Type B pancreatic cell (in vitro differentiated cells): ENCODE results near the gene PES1. TPM values are rescaled to one million over a fixed set of nuclear protein-coding genes. Genes with fewer than 3 reads are reported as not detected.
"Not testable (repeated sequence)": the region's sequence is repeated elsewhere in the genome, so short reads cannot be mapped to it uniquely, and the experiment has no call there.

Experiments
- DNase-seq: peaks from one replicate; pipeline ENCODE4 v3.0.0; 2021; ENCODE audit warnings: mixed read lengths; ENCODE audit not compliant: unreplicated experiment; ENCODE audit errors: extremely low spot score
- H3K27ac Mint-ChIP-seq: 2 replicates; pipeline ENCODE4 v1.8.0; 2021; ENCODE audit warnings: mild to moderate bottlenecking, mixed read lengths
- H3K27me3 Mint-ChIP-seq: 2 replicates; pipeline ENCODE4 v1.8.0; 2021; ENCODE audit warnings: mixed read lengths
- H3K36me3 Mint-ChIP-seq: 2 replicates; pipeline ENCODE4 v1.8.0; 2021; ENCODE audit warnings: mixed read lengths
- H3K4me1 Mint-ChIP-seq: one replicate; pipeline ENCODE4 v1.8.0; 2021; ENCODE audit warnings: mixed read lengths; ENCODE audit not compliant: unreplicated experiment
- H3K4me3 Mint-ChIP-seq: 2 replicates; pipeline ENCODE4 v1.8.0; 2021; ENCODE audit warnings: mild to moderate bottlenecking, mixed read lengths
- H3K9me3 Mint-ChIP-seq: 2 replicates; pipeline ENCODE4 v1.8.0; 2021; ENCODE audit warnings: mixed read lengths
- total RNA-seq: library from RNA; stranded (reverse); gene quantifications from 2 replicates; pipeline ENCODE4 v1.2.1, GENCODE V29; 2021; ENCODE audit warnings: low replicate concordance
- TF ChIP-seq, protein P1 (sequence below): fragments of 200-600 bp; sonication (generic); conservative IDR thresholded peaks from 2 replicates; pipeline ENCODE4 v1.5.0; 2021; ENCODE audit warnings: antibody characterized with exemption, mild to moderate bottlenecking

Gene PES1
- total RNA-seq, 1 donor from 2014 or later, result 77.0 TPM

DNA sequence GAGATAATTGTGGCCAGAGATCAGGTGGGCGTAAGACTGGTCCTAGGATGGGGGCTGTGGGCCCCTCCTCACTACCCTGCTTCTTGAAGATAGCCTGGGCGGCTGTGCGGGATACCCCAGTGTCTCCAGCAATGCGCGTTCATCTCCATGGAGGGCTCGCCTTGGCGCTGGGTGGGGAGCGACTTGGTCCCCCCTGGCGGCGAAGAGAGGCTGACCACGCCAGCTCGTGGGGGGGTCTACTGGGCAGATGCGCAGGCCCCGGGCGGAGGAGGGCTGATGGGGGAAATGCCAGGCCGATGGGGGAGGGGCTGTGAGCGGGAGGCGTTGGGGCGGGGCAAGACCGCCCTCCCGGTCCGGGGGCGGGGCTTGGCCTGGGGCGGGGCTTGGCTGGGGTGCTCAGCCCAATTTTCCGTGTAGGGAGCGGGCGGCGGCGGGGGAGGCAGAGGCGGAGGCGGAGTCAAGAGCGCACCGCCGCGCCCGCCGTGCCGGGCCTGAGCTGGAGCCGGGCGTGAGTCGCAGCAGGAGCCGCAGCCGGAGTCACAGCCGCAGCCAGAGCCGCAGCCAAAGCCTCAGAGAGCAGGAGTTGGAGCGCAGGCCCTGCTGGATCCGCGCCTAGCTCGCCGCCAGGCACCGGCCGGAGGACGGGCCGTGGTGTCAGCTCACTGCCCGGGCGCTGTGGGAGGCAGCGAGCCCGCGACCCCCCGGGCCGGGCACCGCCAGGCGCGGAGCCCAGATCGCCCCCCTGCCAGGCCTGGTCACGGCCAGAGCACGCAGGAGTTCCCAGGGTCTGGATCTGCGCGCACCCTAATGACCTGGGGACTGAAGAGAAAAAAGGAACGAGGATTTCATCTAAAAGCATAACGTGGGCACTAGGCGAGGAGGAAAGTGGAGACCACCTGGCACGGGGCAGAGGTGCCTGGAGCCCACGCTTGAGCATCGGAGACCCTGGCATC is 43.8 kb upstream of the PES1 start, which contains the start of gene SLC35E4:
TSS of gene SLC35E4 (plus strand) at position 509 of the 953 bp plus-strand sequence. CDS start 670 bp downstream, outside the sequence.
- peak within 1 kb of the TSS; percentile 82 for H3K27ac Mint-ChIP-seq
- TF ChIP-seq, protein P1, sequence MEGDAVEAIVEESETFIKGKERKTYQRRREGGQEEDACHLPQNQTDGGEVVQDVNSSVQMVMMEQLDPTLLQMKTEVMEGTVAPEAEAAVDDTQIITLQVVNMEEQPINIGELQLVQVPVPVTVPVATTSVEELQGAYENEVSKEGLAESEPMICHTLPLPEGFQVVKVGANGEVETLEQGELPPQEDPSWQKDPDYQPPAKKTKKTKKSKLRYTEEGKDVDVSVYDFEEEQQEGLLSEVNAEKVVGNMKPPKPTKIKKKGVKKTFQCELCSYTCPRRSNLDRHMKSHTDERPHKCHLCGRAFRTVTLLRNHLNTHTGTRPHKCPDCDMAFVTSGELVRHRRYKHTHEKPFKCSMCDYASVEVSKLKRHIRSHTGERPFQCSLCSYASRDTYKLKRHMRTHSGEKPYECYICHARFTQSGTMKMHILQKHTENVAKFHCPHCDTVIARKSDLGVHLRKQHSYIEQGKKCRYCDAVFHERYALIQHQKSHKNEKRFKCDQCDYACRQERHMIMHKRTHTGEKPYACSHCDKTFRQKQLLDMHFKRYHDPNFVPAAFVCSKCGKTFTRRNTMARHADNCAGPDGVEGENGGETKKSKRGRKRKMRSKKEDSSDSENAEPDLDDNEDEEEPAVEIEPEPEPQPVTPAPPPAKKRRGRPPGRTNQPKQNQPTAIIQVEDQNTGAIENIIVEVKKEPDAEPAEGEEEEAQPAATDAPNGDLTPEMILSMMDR, result peak; percentile 55
- H3K4me1 Mint-ChIP-seq, result peaks cover 13% of the 10 kb centered on the region
- H3K9me3 Mint-ChIP-seq, result no peaks in the 10 kb centered on the region
- no peaks in the 10 kb centered on the region for H3K36me3 Mint-ChIP-seq
- H3K4me3 Mint-ChIP-seq, result peak within 1 kb of the TSS; percentile 87
- H3K27me3 Mint-ChIP-seq, result no peaks in the 10 kb centered on the region
- peak; percentile 94 for DNase-seq

DNA sequence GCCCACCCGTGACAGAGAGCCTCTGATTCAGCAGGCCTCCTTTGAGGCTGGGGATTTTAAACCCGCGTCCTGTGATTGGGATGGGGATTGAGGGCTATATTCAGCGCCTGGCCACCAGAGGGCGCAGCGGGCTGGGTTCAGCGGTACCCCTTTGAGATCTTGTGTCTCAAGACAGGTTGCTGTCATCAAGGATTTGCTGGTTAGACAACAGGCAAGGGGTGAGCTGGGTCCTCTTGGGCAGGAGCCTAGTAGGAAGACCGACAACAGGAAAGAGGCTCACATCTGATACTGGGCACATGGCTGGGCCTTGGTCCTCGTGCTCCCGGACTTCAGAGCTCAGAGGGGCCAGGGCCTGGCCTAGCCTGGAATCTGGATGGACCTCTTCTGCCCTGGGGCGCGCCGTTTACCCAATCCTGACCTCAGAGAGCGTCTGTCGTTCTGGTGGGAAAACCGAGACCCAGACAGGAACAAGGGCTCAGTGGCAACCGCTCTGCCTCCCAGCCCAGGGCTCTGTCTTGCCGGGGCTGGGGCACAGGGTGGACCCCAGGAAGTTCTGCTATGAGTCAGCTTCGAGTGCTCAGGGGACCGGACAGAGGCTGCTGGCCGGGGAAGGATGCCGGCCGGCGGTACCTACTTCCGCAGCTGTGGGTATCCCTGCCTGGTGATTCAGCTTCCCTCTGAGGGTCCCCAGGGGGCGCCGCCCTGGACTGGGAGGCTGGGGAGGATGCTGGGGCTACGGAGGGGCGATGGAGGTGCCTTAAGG is 42.9 kb upstream of the PES1 start:
- Mint-ChIP-seq H3K4me1 (peaks cover 13% of the 10 kb centered on the region), H3K9me3 (no peaks in the 10 kb centered on the region), H3K36me3 (no peaks in the 10 kb centered on the region), H3K4me3 (peak overlapping the region; percentile 84), H3K27ac (peak overlapping the region; percentile 82), H3K27me3 (no peaks in the 10 kb centered on the region)
- TF ChIP-seq, protein P1, result peak; percentile 98
- DNase-seq, result peak; percentile 89

DNA sequence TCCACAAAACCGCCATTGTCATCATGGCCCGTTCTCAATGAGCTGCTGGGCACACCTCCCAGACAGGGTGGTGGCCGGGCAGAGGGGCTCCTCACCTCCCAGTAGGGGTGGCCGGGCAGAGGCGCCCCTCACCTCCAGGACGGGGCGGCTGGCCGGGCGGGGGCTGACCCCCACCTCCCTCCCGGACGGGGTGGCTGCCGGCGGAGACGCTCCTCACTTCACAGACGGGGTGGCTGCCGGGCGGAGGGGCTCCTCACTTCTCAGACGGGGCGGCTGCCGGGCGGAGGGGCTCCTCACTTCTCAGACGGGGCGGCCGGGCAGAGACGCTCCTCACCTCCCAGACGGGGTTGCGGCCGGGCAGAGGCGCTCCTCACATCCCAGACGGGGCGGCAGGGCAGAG is 39.8 kb upstream of the PES1 start:
- not testable (repeated sequence) for H3K4me3 Mint-ChIP-seq, H3K4me1 Mint-ChIP-seq, DNase-seq, H3K9me3 Mint-ChIP-seq, H3K27me3 Mint-ChIP-seq, H3K27ac Mint-ChIP-seq, H3K36me3 Mint-ChIP-seq

DNA sequence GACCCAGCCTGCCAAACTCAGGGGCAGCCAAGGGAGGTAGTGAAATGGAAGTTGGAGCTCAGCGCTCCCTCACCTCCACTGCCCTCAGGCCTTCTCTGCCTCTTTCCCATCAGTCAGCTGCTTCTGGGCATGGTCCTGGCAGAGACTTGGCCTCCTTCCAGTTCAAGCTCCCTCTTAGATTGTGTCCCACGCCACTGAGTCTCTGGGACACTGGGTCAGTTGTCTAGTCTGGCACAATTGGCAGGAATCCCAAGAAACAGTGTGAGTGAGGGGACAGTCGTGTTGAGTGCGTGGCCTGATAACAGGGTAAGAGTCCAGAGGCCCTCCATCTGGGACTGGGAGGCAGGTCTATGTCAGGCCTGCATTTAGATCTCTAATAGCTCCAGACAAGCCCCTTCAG is 36.8 kb upstream of the PES1 start:
- no peaks in the 10 kb centered on the region for H3K36me3 Mint-ChIP-seq
- H3K27me3 Mint-ChIP-seq, result no peaks in the 10 kb centered on the region
- H3K27ac Mint-ChIP-seq, result no peak overlapping the region
- DNase-seq, result no peak
- no peaks in the 10 kb centered on the region for H3K9me3 Mint-ChIP-seq
- no peak overlapping the region for H3K4me3 Mint-ChIP-seq
- H3K4me1 Mint-ChIP-seq, result no peaks in the 10 kb centered on the region
- TF ChIP-seq, protein P1, result no peak

DNA sequence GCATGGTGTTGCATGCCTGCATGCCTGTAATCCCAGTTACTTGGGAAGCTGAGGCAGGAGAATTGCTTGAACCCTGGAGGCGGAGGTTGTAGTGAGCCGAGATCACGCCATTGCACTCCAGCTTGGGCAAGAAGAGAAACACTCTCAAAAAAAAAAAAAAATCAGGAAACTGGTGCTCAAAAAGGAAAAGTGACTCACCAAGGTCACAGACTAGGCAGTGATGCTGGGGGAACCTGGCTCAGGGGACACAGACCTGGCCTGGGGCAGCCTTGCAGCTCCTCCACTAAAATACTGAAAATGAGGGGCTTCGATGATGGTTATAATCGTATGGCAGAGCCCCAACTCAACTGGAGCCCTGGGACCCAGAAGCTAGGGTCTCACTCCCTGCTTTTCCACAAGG is 35.8 kb upstream of the PES1 start:
- H3K27me3 Mint-ChIP-seq, result no peaks in the 10 kb centered on the region
- H3K36me3 Mint-ChIP-seq, result no peaks in the 10 kb centered on the region
- no peaks in the 10 kb centered on the region for H3K4me1 Mint-ChIP-seq
- TF ChIP-seq, protein P1, result no peak
- no peak for DNase-seq
- H3K27ac Mint-ChIP-seq, result no peak overlapping the region
- H3K9me3 Mint-ChIP-seq, result no peaks in the 10 kb centered on the region
- H3K4me3 Mint-ChIP-seq, result no peak overlapping the region

DNA sequence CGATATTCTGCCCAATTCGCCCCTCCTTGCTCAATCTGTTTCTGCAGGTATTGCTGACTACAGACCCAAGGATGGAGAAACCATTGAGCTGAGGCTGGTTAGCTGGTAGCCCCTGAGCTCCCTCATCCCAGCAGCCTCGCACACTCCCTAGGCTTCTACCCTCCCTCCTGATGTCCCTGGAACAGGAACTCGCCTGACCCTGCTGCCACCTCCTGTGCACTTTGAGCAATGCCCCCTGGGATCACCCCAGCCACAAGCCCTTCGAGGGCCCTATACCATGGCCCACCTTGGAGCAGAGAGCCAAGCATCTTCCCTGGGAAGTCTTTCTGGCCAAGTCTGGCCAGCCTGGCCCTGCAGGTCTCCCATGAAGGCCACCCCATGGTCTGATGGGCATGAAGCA is 34.7 kb upstream of the PES1 start:
- Mint-ChIP-seq H3K27ac (no peak overlapping the region), H3K4me1 (no peaks in the 10 kb centered on the region), H3K4me3 (no peak overlapping the region), H3K36me3 (no peaks in the 10 kb centered on the region), H3K9me3 (no peaks in the 10 kb centered on the region), H3K27me3 (no peaks in the 10 kb centered on the region)
- TF ChIP-seq, protein P1, result no peak
- DNase-seq, result no peak

DNA sequence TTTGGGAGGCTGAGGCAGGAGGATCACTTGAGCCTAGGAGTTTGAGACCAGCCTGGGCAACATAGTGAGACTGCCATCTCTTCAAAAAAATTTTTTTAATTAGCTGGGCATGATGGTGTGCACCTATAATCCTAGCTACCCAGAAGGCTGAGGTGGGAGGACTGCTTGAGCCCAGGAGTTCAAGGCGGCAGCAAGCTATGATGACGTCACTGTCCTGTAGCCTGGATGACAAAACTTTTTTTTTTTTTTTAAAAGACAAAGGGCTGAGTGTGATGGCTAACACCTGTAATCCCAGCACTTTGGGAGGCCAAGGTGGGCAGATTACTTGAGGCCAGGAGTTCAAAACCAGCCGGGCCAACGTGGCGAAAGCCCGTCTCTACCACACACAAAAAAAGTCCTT is 28.2 kb upstream of the PES1 start:
- not testable (repeated sequence) for H3K4me3 Mint-ChIP-seq, H3K27me3 Mint-ChIP-seq, H3K27ac Mint-ChIP-seq, H3K4me1 Mint-ChIP-seq, H3K9me3 Mint-ChIP-seq, DNase-seq, H3K36me3 Mint-ChIP-seq
